Stomach (tissue), 9 donors: ENCODE measurements around the gene AMOTL2. TPM values are rescaled to one million over a fixed set of nuclear protein-coding genes. Genes with fewer than 3 reads are reported as not detected.

Experiments
- DNase-seq, 2 donors: peaks; one replicate each; pipeline versions ENCODE4 v3.0.0 to v3.0.0-alpha.2; 2013 to 2019
- H3K27ac ChIP-seq, 5 donors: fragments of 200-600 bp in 4 of 5; sonication (generic) in 4 of 5; one replicate each; pipeline ENCODE4 v1.5.1; 2013 to 2019; ENCODE audit warnings: mild to moderate bottlenecking in 1 of 5, moderate library complexity in 1 of 5
- H3K27me3 ChIP-seq, 3 donors: fragments of 200-600 bp; sonication (generic); one replicate each; pipeline ENCODE4 v1.5.1; 2017 to 2019; ENCODE audit warnings: mixed run types in 1 of 3
- H3K36me3 ChIP-seq, 4 donors: fragments of 200-600 bp; sonication (generic); 1 replicate in 3 of 4; 2 replicates in 1 of 4; pipeline ENCODE4 v1.5.1; 2016 to 2019
- H3K4me1 ChIP-seq, 4 donors: fragments of 200-600 bp; sonication (generic); one replicate each; pipeline ENCODE4 v1.5.1; 2016 to 2019
- H3K4me3 ChIP-seq, 4 donors: fragments of 200-600 bp; sonication (generic) in 3 of 4; one replicate each; pipeline ENCODE4 v1.5.1; 2016 to 2019; ENCODE audit warnings: mild to moderate bottlenecking in 1 of 4
- H3K9me3 ChIP-seq, 4 donors: fragments of 200-600 bp; sonication (generic); one replicate each; pipeline ENCODE4 v1.5.1; 2016 to 2019
- EP300 ChIP-seq: sonication (generic); formaldehyde crosslinking; IDR thresholded peaks from one replicate; pipeline ENCODE4 v1.6.1; 2017; ENCODE audit warnings: antibody characterized with exemption
- POLR2A ChIP-seq, 4 donors: fragments of 450-650 bp; IDR thresholded peaks; one replicate each; pipeline ENCODE4 v1.6.1; 2016; ENCODE audit warnings: antibody characterized with exemption in 4 of 4, control low read depth in 2 of 4, mild to moderate bottlenecking in 1 of 4, moderate library complexity in 1 of 4
- POLR2AphosphoS5 ChIP-seq, 3 donors: sonication (generic); formaldehyde crosslinking; IDR thresholded peaks; one replicate each; pipeline ENCODE4 v1.6.1; 2016; ENCODE audit warnings: antibody characterized with exemption in 3 of 3
- WGBS, 5 donors: extraction: QIAGEN DNeasy Blood & Tissue Kit in 3 of 5; methylation state at CpG; one replicate each; pipeline versions ENCODE4 v1.1.5 to v1.1.7; 2013 to 2018; 5-methylcytosine and 5-hydroxymethylcytosine counted together
- intact Hi-C: fragments of 100-400 bp; cut with DNase I; formaldehyde crosslinking; loops from one replicate; pipeline ENCODE4 v1.15.1; 2023; ENCODE audit warnings: low total_unique reads
- polyA plus RNA-seq, 3 donors: library from polyadenylated mRNA; stranded (reverse); fragments of 200-250 nt; gene quantifications; one replicate each; pipeline ENCODE4 v1.2.3, GENCODE V29; 2013
- total RNA-seq, 5 donors: library from RNA; depleted of rRNA; stranded (reverse); fragments of >200 nt; gene quantifications; one replicate each; pipeline versions ENCODE4 v1.1.0 to v1.2.3, GENCODE V29; 2014 to 2016
- TF ChIP-seq, protein P1 (sequence below), 7 experiments: fragments of 450-650 bp in 4 of 7; fragments of 200-600 bp in 3 of 7; sonication (generic) in 3 of 7; IDR thresholded peaks; one replicate each; pipeline ENCODE4 v1.5.1; 2016 to 2019; ENCODE audit warnings: antibody characterized with exemption in 7 of 7, control low read depth in 2 of 7, mild to moderate bottlenecking in 1 of 7
- donor health status: healthy with polysubstance abuse.
- donor health status: Bipolar disorder and iron deficiency.
- donor health status: healthy.

AMOTL2 gene
- total and polyA plus RNA-seq, 8 donors: 10.6 to 782 (median 37.0) TPM

DNA sequence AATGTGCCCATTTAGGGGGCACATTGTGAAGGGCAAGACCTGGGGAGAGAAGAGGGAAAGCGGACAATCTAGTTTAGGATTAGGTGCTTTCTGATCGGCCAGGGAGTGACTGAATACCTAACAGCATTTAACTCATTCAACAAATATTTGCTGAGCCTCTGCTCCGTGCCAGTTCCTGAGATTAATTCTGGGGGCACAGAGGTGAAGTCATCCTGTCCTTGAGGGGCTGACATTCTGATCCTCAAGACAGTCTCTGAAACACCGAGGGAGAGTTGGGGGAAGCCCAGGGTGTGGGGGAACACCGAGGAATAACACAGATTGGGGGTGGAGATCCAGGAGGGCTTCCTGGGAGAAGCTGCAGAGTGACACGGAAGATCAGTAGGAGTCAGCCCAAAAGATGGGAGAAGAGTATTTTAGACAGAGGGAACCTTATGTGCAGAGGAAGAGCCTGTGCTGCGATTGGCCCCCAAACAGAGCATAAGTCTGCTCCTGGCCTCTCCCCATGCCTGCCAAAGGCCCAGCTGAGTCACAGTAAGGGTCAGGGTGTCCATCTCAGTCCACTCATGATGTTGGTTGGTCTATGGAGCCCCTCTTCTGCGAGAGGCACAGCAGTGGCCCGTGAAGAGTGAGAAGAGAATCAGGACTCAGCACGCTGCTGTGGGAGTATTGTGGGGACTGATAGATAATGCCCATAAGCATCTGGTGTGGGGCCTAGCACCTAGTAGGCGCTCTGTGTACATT lies 60.2 kb downstream of the AMOTL2 start:
- Histone ChIP-seq H3K4me1 (peaks cover 35 to 71% (median 61%) of the 10 kb centered on the region in 4 donors), H3K36me3 (no peaks in the 10 kb centered on the region), H3K27me3 (peaks cover 0 to 19% (median 5%) of the 10 kb centered on the region in 3 donors), H3K9me3 (no peaks in the 10 kb centered on the region), H3K4me3 (peak overlapping the region; percentile 42 to 54 (median 48)), H3K27ac (peak overlapping the region; percentile 89 to 93 (median 91))
- intact Hi-C loops: loop anchor here (5.0 kb wide), 1 partner anchor 63 kb away; no protein-coding TSS in a partner anchor
- WGBS, 5 donors: 54 to 68% (median 65%) methylated on average over 9 to 11 of the region's 11 CpGs
- DNase-seq: no peak
- TF ChIP-seq POLR2AphosphoS5 (IDR thresholded peaks at IDR 0.05): no peak
- TF ChIP-seq EP300: no peak
- TF ChIP-seq, protein P1, sequence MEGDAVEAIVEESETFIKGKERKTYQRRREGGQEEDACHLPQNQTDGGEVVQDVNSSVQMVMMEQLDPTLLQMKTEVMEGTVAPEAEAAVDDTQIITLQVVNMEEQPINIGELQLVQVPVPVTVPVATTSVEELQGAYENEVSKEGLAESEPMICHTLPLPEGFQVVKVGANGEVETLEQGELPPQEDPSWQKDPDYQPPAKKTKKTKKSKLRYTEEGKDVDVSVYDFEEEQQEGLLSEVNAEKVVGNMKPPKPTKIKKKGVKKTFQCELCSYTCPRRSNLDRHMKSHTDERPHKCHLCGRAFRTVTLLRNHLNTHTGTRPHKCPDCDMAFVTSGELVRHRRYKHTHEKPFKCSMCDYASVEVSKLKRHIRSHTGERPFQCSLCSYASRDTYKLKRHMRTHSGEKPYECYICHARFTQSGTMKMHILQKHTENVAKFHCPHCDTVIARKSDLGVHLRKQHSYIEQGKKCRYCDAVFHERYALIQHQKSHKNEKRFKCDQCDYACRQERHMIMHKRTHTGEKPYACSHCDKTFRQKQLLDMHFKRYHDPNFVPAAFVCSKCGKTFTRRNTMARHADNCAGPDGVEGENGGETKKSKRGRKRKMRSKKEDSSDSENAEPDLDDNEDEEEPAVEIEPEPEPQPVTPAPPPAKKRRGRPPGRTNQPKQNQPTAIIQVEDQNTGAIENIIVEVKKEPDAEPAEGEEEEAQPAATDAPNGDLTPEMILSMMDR (IDR thresholded peaks at IDR 0.05): no peak
- no peak for TF ChIP-seq POLR2A (IDR thresholded peaks at IDR 0.05)

DNA sequence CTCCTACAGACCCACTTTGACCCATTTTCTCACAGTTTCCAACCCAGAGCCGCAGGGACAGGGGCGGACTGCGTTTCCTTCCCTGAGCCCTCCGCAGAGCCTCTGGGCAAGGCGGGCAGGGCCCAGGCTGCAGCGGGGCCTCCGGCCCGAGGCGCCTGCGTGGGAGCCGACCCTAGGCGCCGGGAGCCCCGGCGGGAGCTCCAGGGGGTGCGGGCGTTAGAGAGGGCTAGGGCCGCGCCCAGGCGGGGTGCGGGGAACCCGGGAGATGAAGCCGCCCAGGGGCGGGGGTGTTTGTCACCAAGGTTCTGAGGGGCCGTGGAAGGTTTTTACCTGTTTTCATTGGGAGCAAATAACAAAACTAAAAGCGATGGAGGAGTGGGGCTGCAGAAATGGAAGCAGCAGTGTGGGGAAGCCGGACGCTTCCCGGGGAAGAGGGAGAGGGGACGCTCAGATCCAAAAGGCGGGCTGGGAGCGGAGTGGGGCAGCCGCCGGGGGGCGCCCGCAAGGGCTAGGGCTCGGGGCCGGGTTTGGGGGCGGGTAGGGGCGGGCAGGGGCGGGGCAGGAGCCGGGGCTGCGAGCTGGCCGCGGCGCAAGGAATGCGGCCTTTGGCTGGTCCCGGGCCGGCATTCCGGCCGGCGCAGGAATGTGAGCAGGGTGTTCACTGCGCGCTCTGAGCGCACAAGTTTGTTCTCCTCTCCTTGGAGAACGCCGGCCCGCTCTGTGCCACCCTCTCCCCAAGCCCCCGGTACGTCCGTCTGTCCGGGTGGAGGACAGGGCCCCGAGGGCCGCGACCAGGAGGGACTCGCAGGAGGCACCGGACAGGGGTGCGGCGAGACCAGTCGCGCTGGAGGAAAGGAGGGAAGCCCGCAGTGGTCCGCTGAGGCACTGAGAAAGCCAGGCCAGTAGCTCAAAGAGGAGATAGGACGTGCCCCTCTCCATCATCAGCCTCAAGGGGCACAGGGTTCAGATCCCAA lies 61.1 kb downstream of the AMOTL2 start:
- WGBS, 5 donors: 13 to 18% (median 16%) methylated on average over 35 to 74 of the region's 74 CpGs
- H3K4me1 ChIP-seq: peaks cover 42 to 80% (median 69%) of the 10 kb centered on the region in 4 donors

DNA sequence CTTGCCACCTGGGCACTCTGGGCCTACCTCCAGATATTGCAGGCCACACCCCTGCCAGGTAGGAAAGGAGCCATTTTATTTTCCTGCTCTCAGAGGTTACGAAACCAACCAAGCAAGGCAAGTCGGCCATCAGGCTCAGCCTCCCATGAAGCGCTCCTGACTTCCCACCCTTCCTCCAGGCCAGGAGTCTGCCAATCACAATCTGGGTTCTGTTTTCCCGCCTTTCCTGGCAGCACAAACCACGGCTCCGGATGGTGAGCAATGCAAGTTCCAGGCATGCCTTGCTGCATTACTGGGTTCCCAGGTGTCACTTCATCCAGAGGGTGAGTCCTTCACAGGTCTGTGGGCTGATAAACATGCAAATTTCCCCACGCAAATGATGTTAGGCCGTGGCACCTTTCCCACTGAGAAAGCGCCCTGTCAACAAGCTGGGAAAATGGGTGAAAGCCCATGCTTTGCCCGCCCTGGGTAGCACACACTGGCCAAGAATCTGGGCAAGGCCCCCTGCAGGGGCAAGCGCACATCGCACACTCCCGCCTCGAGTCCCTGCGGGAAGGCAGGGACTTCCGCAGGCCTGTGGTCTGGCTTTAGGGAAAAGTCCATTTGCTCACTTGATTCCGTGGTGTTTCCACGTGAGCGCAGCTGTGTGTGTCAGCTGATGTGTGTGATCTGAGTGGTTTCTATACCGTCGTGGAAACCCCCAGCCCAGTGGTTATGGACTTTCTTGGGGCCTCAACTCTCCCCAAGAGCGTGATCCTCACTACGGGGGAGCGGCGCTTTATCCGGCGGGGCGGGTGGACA lies 62.0 kb downstream of the AMOTL2 start:
- 63 to 74% (median 71%) methylated on average over 25 to 28 of the region's 28 CpGs for WGBS, 5 donors
- peaks cover 0 to 19% (median 5%) of the 10 kb centered on the region in 3 donors for H3K27me3 ChIP-seq
- H3K36me3 ChIP-seq: no peaks in the 10 kb centered on the region
- H3K9me3 ChIP-seq: no peaks in the 10 kb centered on the region
- H3K4me3 ChIP-seq: peak overlapping the region; percentile 42 to 54 (median 48)
- peak in 1 of 3 donors; percentile 33 for TF ChIP-seq POLR2AphosphoS5 (IDR thresholded peaks at IDR 0.05)
- TF ChIP-seq POLR2A (IDR thresholded peaks at IDR 0.05): no peak
- peak overlapping the region; percentile 89 to 93 (median 91) for H3K27ac ChIP-seq
- peak; percentile 61 to 79 for DNase-seq
- intact Hi-C loops: loop anchor here (5.0 kb wide), 1 partner anchor 65 kb away; no protein-coding TSS in a partner anchor
- H3K4me1 ChIP-seq: peaks cover 42 to 82% (median 68%) of the 10 kb centered on the region in 4 donors

More for the DNA sequence above, 61.1 kb downstream of the AMOTL2 start:
- H3K36me3 ChIP-seq: no peaks in the 10 kb centered on the region
- TF ChIP-seq POLR2AphosphoS5 (IDR thresholded peaks at IDR 0.05): peak; percentile 64 to 86 (median 81)
- TF ChIP-seq, protein P1 (IDR thresholded peaks at IDR 0.05): peak in 4 of 7 experiments; percentile 15 to 43 (median 40)
- TF ChIP-seq POLR2A (IDR thresholded peaks at IDR 0.05): no peak
- peak overlapping the region; percentile 42 to 54 (median 48) for H3K4me3 ChIP-seq
- H3K9me3 ChIP-seq: no peaks in the 10 kb centered on the region
- H3K27me3 ChIP-seq: peaks cover 0 to 19% (median 5%) of the 10 kb centered on the region in 3 donors
- peak overlapping the region; percentile 89 to 93 (median 91) for H3K27ac ChIP-seq
- intact Hi-C loops: loop anchor here (5.0 kb wide), 1 partner anchor 64 kb away; no protein-coding TSS in a partner anchor
- DNase-seq: peak; percentile 81 to 91

DNA sequence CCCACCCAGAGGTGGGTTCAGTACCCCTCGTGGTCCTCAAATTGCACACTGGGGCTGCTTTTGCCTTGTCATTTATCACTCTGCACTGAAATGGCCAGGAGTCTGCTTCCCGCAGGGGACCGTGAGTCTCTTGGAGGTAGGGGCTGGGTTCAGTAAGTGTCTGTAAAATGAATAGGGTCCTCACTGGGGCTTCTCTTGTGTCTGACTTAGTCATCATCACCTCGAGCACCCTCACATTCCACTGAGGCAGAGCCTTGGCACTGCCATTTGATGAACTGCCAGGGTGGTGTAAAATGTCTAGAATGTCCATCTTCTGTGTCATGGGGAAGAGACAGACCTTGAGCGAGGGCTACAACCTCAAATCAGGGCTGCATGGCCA lies 62.6 kb downstream of the AMOTL2 start:
- Histone ChIP-seq H3K9me3 (no peaks in the 10 kb centered on the region), H3K27ac (peak overlapping the region; percentile 89 to 93 (median 91)), H3K27me3 (peaks cover 0 to 19% (median 5%) of the 10 kb centered on the region in 3 donors), H3K36me3 (no peaks in the 10 kb centered on the region), H3K4me3 (no peak overlapping the region), H3K4me1 (peaks cover 42 to 82% (median 68%) of the 10 kb centered on the region in 4 donors)
- TF ChIP-seq EP300 (no peak), POLR2AphosphoS5 (IDR thresholded peaks at IDR 0.05) (no peak), POLR2A (IDR thresholded peaks at IDR 0.05) (no peak)
- TF ChIP-seq, protein P1 (IDR thresholded peaks at IDR 0.05): no peak
- WGBS, 5 donors: 74 to 80% (median 75%) methylated on average over 5 of the region's 5 CpGs
- intact Hi-C loops: loop anchor here (5.0 kb wide), 1 partner anchor 66 kb away; no protein-coding TSS in a partner anchor
- DNase-seq: no peak
